GM23338 (cell line): Measurements from ENCODE around the gene GNG7.

ENCODE experiments used
- CREB1 ChIP-seq: fragments of 250-450 bp; sonication (Bioruptor Pico); IDR thresholded peaks from 2 replicates; pipeline ENCODE4 v1.5.0; 2020; ENCODE audit warnings: low read depth, mild to moderate bottlenecking, moderate library complexity
- EZH2 ChIP-seq: fragments of 200-600 bp; sonication (generic); IDR thresholded peaks from one replicate; pipeline ENCODE4 v1.8.0; 2017; ENCODE audit warnings: antibody characterized with exemption, mild to moderate bottlenecking, low read depth; ENCODE audit not compliant: unreplicated experiment
- EZH2phosphoT487 ChIP-seq: fragments of 200-600 bp; sonication (generic); IDR thresholded peaks from one replicate; pipeline ENCODE4 v1.8.1; 2018; ENCODE audit warnings: antibody characterized with exemption; ENCODE audit not compliant: unreplicated experiment
- JUNB ChIP-seq: IDR thresholded peaks from one replicate; pipeline ENCODE4 v1.6.1; 2016; ENCODE audit warnings: antibody characterized with exemption; ENCODE audit not compliant: unreplicated experiment
- POLR2AphosphoS5 ChIP-seq: IDR thresholded peaks from 2 replicates; pipeline ENCODE4 v1.6.1; 2016; ENCODE audit warnings: antibody characterized with exemption, low read depth
- TF ChIP-seq, protein P1 (sequence below), 2 experiments: fragments of 200-600 bp in 1 of 2; sonication (generic) in 1 of 2; conservative IDR thresholded peaks; 2 replicates each; pipeline versions ENCODE4 v1.5.1 to v1.6.1; 2016 to 2017; ENCODE audit warnings: antibody characterized with exemption in 2 of 2, low read depth in 2 of 2, mild to moderate bottlenecking in 2 of 2, moderate library complexity in 1 of 2
- TF ChIP-seq, protein P2 (sequence below): IDR thresholded peaks from one replicate; pipeline ENCODE4 v1.6.1; 2018; ENCODE audit warnings: antibody characterized with exemption; ENCODE audit not compliant: unreplicated experiment
- TF ChIP-seq, protein P3 (sequence below): fragments of 250-450 bp; sonication (Bioruptor Pico); IDR thresholded peaks from 2 replicates; pipeline ENCODE4 v1.5.0; 2020; ENCODE audit warnings: mild to moderate bottlenecking, moderate library complexity
- TF ChIP-seq, protein P4 (sequence below): IDR thresholded peaks from 2 replicates; pipeline ENCODE4 v1.6.1; 2016; ENCODE audit warnings: antibody characterized with exemption

DNA sequence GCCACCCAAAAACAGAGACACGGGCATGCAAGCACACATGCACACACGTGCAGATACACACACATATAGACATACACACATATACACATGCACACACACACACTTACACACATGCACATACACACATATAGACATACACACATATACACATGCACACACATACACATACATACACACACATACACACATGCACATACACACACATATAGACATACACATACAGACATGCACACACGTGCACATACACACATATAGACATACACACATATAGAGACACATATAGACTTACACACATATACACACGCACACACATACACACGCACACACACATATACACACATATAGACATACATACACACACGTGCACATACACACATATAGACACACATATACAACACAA is 134.5 kb downstream of the GNG7 start:
- TF ChIP-seq, protein P1, sequence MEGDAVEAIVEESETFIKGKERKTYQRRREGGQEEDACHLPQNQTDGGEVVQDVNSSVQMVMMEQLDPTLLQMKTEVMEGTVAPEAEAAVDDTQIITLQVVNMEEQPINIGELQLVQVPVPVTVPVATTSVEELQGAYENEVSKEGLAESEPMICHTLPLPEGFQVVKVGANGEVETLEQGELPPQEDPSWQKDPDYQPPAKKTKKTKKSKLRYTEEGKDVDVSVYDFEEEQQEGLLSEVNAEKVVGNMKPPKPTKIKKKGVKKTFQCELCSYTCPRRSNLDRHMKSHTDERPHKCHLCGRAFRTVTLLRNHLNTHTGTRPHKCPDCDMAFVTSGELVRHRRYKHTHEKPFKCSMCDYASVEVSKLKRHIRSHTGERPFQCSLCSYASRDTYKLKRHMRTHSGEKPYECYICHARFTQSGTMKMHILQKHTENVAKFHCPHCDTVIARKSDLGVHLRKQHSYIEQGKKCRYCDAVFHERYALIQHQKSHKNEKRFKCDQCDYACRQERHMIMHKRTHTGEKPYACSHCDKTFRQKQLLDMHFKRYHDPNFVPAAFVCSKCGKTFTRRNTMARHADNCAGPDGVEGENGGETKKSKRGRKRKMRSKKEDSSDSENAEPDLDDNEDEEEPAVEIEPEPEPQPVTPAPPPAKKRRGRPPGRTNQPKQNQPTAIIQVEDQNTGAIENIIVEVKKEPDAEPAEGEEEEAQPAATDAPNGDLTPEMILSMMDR (conservative IDR thresholded peaks at IDR 0.05; ENCODE audit: low read depth in 2 of 2): no peak
- TF ChIP-seq, protein P2, sequence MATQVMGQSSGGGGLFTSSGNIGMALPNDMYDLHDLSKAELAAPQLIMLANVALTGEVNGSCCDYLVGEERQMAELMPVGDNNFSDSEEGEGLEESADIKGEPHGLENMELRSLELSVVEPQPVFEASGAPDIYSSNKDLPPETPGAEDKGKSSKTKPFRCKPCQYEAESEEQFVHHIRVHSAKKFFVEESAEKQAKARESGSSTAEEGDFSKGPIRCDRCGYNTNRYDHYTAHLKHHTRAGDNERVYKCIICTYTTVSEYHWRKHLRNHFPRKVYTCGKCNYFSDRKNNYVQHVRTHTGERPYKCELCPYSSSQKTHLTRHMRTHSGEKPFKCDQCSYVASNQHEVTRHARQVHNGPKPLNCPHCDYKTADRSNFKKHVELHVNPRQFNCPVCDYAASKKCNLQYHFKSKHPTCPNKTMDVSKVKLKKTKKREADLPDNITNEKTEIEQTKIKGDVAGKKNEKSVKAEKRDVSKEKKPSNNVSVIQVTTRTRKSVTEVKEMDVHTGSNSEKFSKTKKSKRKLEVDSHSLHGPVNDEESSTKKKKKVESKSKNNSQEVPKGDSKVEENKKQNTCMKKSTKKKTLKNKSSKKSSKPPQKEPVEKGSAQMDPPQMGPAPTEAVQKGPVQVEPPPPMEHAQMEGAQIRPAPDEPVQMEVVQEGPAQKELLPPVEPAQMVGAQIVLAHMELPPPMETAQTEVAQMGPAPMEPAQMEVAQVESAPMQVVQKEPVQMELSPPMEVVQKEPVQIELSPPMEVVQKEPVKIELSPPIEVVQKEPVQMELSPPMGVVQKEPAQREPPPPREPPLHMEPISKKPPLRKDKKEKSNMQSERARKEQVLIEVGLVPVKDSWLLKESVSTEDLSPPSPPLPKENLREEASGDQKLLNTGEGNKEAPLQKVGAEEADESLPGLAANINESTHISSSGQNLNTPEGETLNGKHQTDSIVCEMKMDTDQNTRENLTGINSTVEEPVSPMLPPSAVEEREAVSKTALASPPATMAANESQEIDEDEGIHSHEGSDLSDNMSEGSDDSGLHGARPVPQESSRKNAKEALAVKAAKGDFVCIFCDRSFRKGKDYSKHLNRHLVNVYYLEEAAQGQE: no peak
- no peak for TF ChIP-seq EZH2
- TF ChIP-seq POLR2AphosphoS5: no peak
- TF ChIP-seq CREB1 (CRISPR knock-in tag): no peak
- TF ChIP-seq EZH2phosphoT487: no peak
- TF ChIP-seq, protein P3, sequence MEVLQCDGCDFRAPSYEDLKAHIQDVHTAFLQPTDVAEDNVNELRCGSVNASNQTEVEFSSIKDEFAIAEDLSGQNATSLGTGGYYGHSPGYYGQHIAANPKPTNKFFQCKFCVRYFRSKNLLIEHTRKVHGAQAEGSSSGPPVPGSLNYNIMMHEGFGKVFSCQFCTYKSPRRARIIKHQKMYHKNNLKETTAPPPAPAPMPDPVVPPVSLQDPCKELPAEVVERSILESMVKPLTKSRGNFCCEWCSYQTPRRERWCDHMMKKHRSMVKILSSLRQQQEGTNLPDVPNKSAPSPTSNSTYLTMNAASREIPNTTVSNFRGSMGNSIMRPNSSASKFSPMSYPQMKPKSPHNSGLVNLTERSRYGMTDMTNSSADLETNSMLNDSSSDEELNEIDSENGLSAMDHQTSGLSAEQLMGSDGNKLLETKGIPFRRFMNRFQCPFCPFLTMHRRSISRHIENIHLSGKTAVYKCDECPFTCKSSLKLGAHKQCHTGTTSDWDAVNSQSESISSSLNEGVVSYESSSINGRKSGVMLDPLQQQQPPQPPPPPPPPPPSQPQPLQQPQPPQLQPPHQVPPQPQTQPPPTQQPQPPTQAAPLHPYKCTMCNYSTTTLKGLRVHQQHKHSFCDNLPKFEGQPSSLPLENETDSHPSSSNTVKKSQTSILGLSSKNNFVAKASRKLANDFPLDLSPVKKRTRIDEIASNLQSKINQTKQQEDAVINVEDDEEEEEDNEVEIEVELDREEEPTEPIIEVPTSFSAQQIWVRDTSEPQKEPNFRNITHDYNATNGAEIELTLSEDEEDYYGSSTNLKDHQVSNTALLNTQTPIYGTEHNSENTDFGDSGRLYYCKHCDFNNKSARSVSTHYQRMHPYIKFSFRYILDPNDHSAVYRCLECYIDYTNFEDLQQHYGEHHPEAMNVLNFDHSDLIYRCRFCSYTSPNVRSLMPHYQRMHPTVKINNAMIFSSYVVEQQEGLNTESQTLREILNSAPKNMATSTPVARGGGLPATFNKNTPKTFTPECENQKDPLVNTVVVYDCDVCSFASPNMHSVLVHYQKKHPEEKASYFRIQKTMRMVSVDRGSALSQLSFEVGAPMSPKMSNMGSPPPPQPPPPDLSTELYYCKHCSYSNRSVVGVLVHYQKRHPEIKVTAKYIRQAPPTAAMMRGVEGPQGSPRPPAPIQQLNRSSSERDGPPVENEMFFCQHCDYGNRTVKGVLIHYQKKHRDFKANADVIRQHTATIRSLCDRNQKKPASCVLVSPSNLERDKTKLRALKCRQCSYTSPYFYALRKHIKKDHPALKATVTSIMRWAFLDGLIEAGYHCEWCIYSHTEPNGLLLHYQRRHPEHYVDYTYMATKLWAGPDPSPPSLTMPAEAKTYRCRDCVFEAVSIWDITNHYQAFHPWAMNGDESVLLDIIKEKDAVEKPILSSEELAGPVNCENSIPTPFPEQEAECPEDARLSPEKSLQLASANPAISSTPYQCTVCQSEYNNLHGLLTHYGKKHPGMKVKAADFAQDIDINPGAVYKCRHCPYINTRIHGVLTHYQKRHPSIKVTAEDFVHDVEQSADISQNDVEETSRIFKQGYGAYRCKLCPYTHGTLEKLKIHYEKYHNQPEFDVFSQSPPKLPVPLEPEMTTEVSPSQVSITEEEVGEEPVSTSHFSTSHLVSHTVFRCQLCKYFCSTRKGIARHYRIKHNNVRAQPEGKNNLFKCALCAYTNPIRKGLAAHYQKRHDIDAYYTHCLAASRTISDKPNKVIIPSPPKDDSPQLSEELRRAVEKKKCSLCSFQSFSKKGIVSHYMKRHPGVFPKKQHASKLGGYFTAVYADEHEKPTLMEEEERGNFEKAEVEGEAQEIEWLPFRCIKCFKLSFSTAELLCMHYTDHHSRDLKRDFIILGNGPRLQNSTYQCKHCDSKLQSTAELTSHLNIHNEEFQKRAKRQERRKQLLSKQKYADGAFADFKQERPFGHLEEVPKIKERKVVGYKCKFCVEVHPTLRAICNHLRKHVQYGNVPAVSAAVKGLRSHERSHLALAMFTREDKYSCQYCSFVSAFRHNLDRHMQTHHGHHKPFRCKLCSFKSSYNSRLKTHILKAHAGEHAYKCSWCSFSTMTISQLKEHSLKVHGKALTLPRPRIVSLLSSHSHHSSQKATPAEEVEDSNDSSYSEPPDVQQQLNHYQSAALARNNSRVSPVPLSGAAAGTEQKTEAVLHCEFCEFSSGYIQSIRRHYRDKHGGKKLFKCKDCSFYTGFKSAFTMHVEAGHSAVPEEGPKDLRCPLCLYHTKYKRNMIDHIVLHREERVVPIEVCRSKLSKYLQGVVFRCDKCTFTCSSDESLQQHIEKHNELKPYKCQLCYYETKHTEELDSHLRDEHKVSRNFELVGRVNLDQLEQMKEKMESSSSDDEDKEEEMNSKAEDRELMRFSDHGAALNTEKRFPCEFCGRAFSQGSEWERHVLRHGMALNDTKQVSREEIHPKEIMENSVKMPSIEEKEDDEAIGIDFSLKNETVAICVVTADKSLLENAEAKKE (CRISPR knock-in tag): no peak
- no peak for TF ChIP-seq JUNB
- TF ChIP-seq, protein P4, sequence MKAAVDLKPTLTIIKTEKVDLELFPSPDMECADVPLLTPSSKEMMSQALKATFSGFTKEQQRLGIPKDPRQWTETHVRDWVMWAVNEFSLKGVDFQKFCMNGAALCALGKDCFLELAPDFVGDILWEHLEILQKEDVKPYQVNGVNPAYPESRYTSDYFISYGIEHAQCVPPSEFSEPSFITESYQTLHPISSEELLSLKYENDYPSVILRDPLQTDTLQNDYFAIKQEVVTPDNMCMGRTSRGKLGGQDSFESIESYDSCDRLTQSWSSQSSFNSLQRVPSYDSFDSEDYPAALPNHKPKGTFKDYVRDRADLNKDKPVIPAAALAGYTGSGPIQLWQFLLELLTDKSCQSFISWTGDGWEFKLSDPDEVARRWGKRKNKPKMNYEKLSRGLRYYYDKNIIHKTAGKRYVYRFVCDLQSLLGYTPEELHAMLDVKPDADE: no peak
